HG02943 (cell line): ENCODE data around the gene SIRT2.

ENCODE experiments used
- ATAC-seq: cut with Tn5 transposase; IDR thresholded peaks from one replicate; pipeline ENCODE4 v1.9.1; 2021; ENCODE audit warnings: mild to moderate bottlenecking, low read depth, moderate library complexity; ENCODE audit not compliant: unreplicated experiment

Gene SIRT2

GRCh38 chr19:38920602-38921419, 21.4 kb upstream of the SIRT2 start:
- ATAC-seq: no peak

- ATAC-seq: no peak
These were observed 20.6 kb upstream of the SIRT2 start for GRCh38 chr19:38919837-38920601.

GRCh38 chr19:38918526-38918925, 19.1 kb upstream of the SIRT2 start:
- ATAC-seq: no peak

- ATAC-seq: no peak
These were observed 18.6 kb upstream of the SIRT2 start for GRCh38 chr19:38917921-38918491.

- no peak for ATAC-seq
These were observed 18.1 kb upstream of the SIRT2 start for GRCh38 chr19:38917516-38917915.

GRCh38 chr19:38915329-38916321, 16.2 kb upstream of the SIRT2 start:
- no peak for ATAC-seq

- no peak for ATAC-seq
These were observed 14.5 kb upstream of the SIRT2 start for GRCh38 chr19:38913958-38914357.

GRCh38 chr19:38912600-38913514, 13.4 kb upstream of the SIRT2 start:
- no peak for ATAC-seq

GRCh38 chr19:38911388-38912001, 12.1 kb upstream of the SIRT2 start:
- no peak for ATAC-seq

- no peak for ATAC-seq
These were observed 11.1 kb upstream of the SIRT2 start for GRCh38 chr19:38910488-38910887.

- no peak for ATAC-seq
These were observed 9.5 kb upstream of the SIRT2 start for GRCh38 chr19:38908911-38909310.

GRCh38 chr19:38907670-38908069, 8.3 kb upstream of the SIRT2 start:
- no peak for ATAC-seq

GRCh38 chr19:38907227-38907626, 7.8 kb upstream of the SIRT2 start:
- ATAC-seq: no peak

- ATAC-seq: no peak
These were observed 6.2 kb upstream of the SIRT2 start for GRCh38 chr19:38905620-38906019.

- ATAC-seq: no peak
These were observed 5.4 kb upstream of the SIRT2 start for GRCh38 chr19:38904581-38905539.

GRCh38 chr19:38901683-38902082, 2.3 kb upstream of the SIRT2 start:
- no peak for ATAC-seq

- ATAC-seq: no peak
These were observed 1.3 kb upstream of the SIRT2 start for GRCh38 chr19:38900743-38901190.

GRCh38 chr19:38900202-38900629, 798 bp upstream of the SIRT2 start:
- no peak for ATAC-seq
